ENCODE measurements around the gene PREB. TPM values are rescaled to one million over a fixed set of nuclear protein-coding genes. Genes with fewer than 3 reads are reported as not detected.

PREB gene
- total and polyA plus RNA-seq, 2 of the 13 experiments (the other 11 are each of a cell fraction or from before 2014, with no cell fraction given), result 112 to 192 TPM

DNA sequence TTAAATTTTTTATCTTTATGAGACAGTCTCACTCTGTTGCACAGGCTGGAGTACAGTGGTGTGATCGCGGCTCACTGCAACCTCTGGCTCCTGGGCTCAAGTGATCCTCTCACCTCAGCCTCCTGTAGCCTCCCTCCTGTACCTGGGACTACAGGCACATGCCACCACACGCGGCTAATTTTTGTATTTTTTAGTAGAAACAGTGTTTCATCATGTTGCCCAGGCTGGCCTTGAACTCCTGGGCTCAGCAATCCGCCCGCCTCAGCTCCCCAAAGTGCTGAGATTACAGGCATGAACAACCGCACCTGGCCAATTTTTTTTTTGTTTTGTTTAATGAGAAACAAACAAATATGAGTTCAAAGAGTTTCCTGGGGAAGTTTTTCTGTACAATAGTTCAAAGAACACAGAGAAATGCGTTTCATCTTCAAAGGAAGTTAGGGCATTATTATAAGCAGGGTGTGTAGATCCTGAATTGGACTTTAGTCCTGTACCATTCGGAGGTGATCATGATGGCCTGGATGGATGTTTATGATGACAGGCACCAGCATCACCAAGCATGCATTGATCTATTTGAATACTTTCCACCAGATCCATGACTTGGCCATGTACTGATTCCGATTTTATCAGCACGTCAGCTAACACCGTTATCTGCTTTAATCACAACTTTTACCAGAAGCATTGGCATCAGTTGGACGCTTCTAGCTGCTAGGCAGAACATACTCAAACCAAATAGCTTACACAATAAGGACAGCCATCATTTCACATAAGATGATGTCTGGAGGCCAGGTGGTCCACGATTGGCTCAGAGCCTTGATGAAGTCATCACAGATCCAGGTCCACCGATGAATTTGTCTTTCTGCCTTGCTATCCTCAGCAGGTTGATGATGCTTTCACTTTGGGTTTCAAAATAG is 43.3 kb upstream of the PREB start (continued):
- TF ChIP-seq, protein P1, sequence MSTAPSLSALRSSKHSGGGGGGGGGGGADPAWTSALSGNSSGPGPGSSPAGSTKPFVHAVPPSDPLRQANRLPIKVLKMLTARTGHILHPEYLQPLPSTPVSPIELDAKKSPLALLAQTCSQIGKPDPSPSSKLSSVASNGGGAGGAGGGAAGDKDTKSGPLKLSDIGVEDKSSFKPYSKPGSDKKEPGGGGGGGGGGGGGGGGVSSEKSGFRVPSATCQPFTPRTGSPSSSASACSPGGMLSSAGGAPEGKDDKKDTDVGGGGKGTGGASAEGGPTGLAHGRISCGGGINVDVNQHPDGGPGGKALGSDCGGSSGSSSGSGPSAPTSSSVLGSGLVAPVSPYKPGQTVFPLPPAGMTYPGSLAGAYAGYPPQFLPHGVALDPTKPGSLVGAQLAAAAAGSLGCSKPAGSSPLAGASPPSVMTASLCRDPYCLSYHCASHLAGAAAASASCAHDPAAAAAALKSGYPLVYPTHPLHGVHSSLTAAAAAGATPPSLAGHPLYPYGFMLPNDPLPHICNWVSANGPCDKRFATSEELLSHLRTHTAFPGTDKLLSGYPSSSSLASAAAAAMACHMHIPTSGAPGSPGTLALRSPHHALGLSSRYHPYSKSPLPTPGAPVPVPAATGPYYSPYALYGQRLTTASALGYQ (CRISPR knock-in tag; IDR thresholded peaks at IDR 0.05), result peak; percentile 98
- peak; percentile 92 for TF ChIP-seq GATAD2A (CRISPR knock-in tag; IDR thresholded peaks at IDR 0.05)
- no peak for TF ChIP-seq ZSCAN12 (CRISPR knock-in tag; IDR thresholded peaks at IDR 0.05)
- TF ChIP-seq SRSF1 (optimal IDR thresholded peaks at IDR 0.05; ENCODE audit: low read depth, low read length), result no peak
- TF ChIP-seq, protein P2, sequence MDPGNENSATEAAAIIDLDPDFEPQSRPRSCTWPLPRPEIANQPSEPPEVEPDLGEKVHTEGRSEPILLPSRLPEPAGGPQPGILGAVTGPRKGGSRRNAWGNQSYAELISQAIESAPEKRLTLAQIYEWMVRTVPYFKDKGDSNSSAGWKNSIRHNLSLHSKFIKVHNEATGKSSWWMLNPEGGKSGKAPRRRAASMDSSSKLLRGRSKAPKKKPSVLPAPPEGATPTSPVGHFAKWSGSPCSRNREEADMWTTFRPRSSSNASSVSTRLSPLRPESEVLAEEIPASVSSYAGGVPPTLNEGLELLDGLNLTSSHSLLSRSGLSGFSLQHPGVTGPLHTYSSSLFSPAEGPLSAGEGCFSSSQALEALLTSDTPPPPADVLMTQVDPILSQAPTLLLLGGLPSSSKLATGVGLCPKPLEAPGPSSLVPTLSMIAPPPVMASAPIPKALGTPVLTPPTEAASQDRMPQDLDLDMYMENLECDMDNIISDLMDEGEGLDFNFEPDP (CRISPR knock-in tag; conservative IDR thresholded peaks at IDR 0.05), result peak; percentile 83; the same call in 1 of the 2 replicates
- TF ChIP-seq, protein P3, sequence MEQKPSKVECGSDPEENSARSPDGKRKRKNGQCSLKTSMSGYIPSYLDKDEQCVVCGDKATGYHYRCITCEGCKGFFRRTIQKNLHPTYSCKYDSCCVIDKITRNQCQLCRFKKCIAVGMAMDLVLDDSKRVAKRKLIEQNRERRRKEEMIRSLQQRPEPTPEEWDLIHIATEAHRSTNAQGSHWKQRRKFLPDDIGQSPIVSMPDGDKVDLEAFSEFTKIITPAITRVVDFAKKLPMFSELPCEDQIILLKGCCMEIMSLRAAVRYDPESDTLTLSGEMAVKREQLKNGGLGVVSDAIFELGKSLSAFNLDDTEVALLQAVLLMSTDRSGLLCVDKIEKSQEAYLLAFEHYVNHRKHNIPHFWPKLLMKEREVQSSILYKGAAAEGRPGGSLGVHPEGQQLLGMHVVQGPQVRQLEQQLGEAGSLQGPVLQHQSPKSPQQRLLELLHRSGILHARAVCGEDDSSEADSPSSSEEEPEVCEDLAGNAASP (CRISPR knock-in tag; IDR thresholded peaks at IDR 0.05; ENCODE audit: borderline replicate concordance), result peak; percentile 88; the same call in 1 of the 2 replicates
- no peak; the same call in 1 of the 2 replicates for TF ChIP-seq ZNF451 (CRISPR knock-in tag; IDR thresholded peaks at IDR 0.05)
- TF ChIP-seq, protein P4, sequence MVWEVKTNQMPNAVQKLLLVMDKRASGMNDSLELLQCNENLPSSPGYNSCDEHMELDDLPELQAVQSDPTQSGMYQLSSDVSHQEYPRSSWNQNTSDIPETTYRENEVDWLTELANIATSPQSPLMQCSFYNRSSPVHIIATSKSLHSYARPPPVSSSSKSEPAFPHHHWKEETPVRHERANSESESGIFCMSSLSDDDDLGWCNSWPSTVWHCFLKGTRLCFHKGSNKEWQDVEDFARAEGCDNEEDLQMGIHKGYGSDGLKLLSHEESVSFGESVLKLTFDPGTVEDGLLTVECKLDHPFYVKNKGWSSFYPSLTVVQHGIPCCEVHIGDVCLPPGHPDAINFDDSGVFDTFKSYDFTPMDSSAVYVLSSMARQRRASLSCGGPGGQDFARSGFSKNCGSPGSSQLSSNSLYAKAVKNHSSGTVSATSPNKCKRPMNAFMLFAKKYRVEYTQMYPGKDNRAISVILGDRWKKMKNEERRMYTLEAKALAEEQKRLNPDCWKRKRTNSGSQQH (CRISPR knock-in tag; IDR thresholded peaks at IDR 0.05; ENCODE audit: low read depth), result no peak
- peak; percentile 69 for TF ChIP-seq BRD4 (CRISPR knock-in tag; IDR thresholded peaks at IDR 0.05)
- no peak for TF ChIP-seq JARID2 (CRISPR knock-in tag; IDR thresholded peaks at IDR 0.05; ENCODE audit: insufficient replicate concordance)
- 0 out of 2 replicates have a peak, but pooled peaks have one; percentile 6 for TF ChIP-seq GLI4 (CRISPR knock-in tag; IDR thresholded peaks at IDR 0.05; ENCODE audit: borderline replicate concordance)
- TF ChIP-seq ZNF629 (CRISPR knock-in tag; conservative IDR thresholded peaks at IDR 0.05), result peak; percentile 46; the same call in 1 of the 2 replicates
- no peak; the same call in 1 of the 2 replicates for TF ChIP-seq ZNF761 (CRISPR knock-in tag; conservative IDR thresholded peaks at IDR 0.05)
- TF ChIP-seq SSRP1 (CRISPR knock-in tag; IDR thresholded peaks at IDR 0.05), result peak; percentile 30; the same call in 1 of the 2 replicates
- TF ChIP-seq ZKSCAN1 (IDR thresholded peaks at IDR 0.05; ENCODE audit: low read length), result 0 out of 2 replicates have a peak, but pooled peaks have one; percentile 56
- peak; percentile 49; the same call in 1 of the 2 replicates for TF ChIP-seq ZNF891 (CRISPR knock-in tag; IDR thresholded peaks at IDR 0.05)
- peak; percentile 59; the same call in 1 of the 2 replicates for TF ChIP-seq STAT5B (CRISPR knock-in tag; IDR thresholded peaks at IDR 0.05)
- TF ChIP-seq MIXL1 (CRISPR knock-in tag; IDR thresholded peaks at IDR 0.05), result peak; percentile 96
- TF ChIP-seq ZSCAN31 (CRISPR knock-in tag; IDR thresholded peaks at IDR 0.05; ENCODE audit: low read depth), result 0 out of 2 replicates have a peak, but pooled peaks have one; percentile 60
- TF ChIP-seq, protein P5, sequence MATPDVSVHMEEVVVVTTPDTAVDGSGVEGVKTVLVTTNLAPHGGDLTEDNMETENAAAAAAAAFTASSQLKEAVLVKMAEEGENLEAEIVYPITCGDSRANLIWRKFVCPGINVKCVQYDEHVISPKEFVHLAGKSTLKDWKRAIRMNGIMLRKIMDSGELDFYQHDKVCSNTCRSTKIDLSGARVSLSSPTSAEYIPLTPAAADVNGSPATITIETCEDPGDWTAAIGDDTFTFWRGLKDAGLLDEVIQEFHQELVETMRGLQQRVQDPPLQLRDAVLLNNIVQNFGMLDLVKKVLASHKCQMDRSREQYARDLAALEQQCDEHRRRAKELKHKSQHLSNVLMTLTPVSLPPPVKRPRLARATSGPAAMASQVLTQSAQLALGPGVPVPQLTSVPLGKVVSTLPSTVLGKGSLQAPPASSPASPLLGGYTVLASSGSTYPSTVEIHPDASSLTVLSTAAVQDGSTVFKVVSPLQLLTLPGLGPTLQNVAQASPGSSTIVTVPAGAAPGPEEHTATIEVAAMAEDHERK (CRISPR knock-in tag; IDR thresholded peaks at IDR 0.05; ENCODE audit: low read depth), result no peak
- no peak for TF ChIP-seq CCAR2 (optimal IDR thresholded peaks at IDR 0.05; ENCODE audit: low read depth, low read length)
- TF ChIP-seq ZC3H4 (CRISPR knock-in tag; IDR thresholded peaks at IDR 0.05; ENCODE audit: borderline replicate concordance), result peak; percentile 28; the same call in 1 of the 2 replicates

All from HepG2 (cell line).